ENCODE measurements around the gene INTS1. TPM values are rescaled to one million over a fixed set of nuclear protein-coding genes. Genes with fewer than 3 reads are reported as not detected.
"Not testable (repeated sequence)": the region's sequence is repeated elsewhere in the genome, so short reads cannot be mapped to it uniquely, and the experiment has no call there.

INTS1 gene
- total and polyA plus RNA-seq, 2 experiments from 2014 or later = 30.0 to 57.3 TPM

- no peaks in the 10 kb centered on the region for H3K4me1 ChIP-seq (ENCODE audit: insufficient read depth)
- no peak overlapping the region for H3K4me2 ChIP-seq
- no peaks in the 10 kb centered on the region for H4K20me1 ChIP-seq (ENCODE audit: insufficient read depth, poor library complexity, severe bottlenecking)
- TF ChIP-seq EZH2 (IDR thresholded peaks at IDR 0.05; ENCODE audit: borderline replicate concordance) = no peak
- TF ChIP-seq CTCF (IDR thresholded peaks at IDR 0.05; ENCODE audit: poor library complexity) = no peak
- TF ChIP-seq EZH2phosphoT487 (IDR thresholded peaks at IDR 0.05; ENCODE audit: low read depth, severe bottlenecking, unreplicated experiment) = no peak
- no peaks in the 10 kb centered on the region for H3K9me3 ChIP-seq (ENCODE audit: low read depth)
- DNase-seq (ENCODE audit: low spot score) = no peak
- no peak overlapping the region for H3K27ac ChIP-seq
- no peaks in the 10 kb centered on the region for H3K36me3 ChIP-seq (replicated peaks; ENCODE audit: insufficient read depth, low read depth)
- H3K27me3 ChIP-seq = no peaks in the 10 kb centered on the region
- no peaks in the 10 kb centered on the region for H3K79me2 ChIP-seq
- WGBS (ENCODE audit: low lambda C conversion rate, missing lambda C conversion rate) = 97% methylated on average over 31 of the region's 45 CpGs
- no peaks in the 10 kb centered on the region for H3K9me2 ChIP-seq (replicated peaks; ENCODE audit: insufficient read depth)
- H2AFZ ChIP-seq = no peak overlapping the region
- H3K4me3 ChIP-seq = no peak overlapping the region
Observed at GRCh38 chr7:1444214-1444924, 59.8 kb downstream of the INTS1 start.

- not testable (repeated sequence) for H4K20me1 ChIP-seq (ENCODE audit: insufficient read depth, poor library complexity, severe bottlenecking); H3K4me3 ChIP-seq; H3K27ac ChIP-seq; H3K9me2 ChIP-seq (replicated peaks; ENCODE audit: insufficient read depth); DNase-seq (ENCODE audit: low spot score); H3K4me2 ChIP-seq; H3K27me3 ChIP-seq; H3K36me3 ChIP-seq (replicated peaks; ENCODE audit: insufficient read depth, low read depth); H3K79me2 ChIP-seq; H3K9me3 ChIP-seq (ENCODE audit: low read depth); H3K4me1 ChIP-seq (ENCODE audit: insufficient read depth); H2AFZ ChIP-seq
- 96% methylated on average over 20 of the region's 42 CpGs for WGBS (ENCODE audit: low lambda C conversion rate, missing lambda C conversion rate)
Observed at GRCh38 chr7:1443587-1444200, 60.5 kb downstream of the INTS1 start.

- 84% methylated on average over 12 of the region's 20 CpGs for WGBS (ENCODE audit: low lambda C conversion rate, missing lambda C conversion rate)
- no peak overlapping the region for H3K4me3 ChIP-seq
- H3K36me3 ChIP-seq (replicated peaks; ENCODE audit: insufficient read depth, low read depth) = no peaks in the 10 kb centered on the region
- no peak overlapping the region for H3K4me2 ChIP-seq
- TF ChIP-seq CTCF (IDR thresholded peaks at IDR 0.05; ENCODE audit: poor library complexity) = no peak
- no peaks in the 10 kb centered on the region for H3K79me2 ChIP-seq
- no peaks in the 10 kb centered on the region for H3K9me2 ChIP-seq (replicated peaks; ENCODE audit: insufficient read depth)
- no peak overlapping the region for H2AFZ ChIP-seq
- no peaks in the 10 kb centered on the region for H3K27me3 ChIP-seq
- H3K9me3 ChIP-seq (ENCODE audit: low read depth) = no peaks in the 10 kb centered on the region
- H3K4me1 ChIP-seq (ENCODE audit: insufficient read depth) = no peaks in the 10 kb centered on the region
- H4K20me1 ChIP-seq (ENCODE audit: insufficient read depth, poor library complexity, severe bottlenecking) = no peaks in the 10 kb centered on the region
- no peak for DNase-seq (ENCODE audit: low spot score)
- H3K27ac ChIP-seq = no peak overlapping the region
Observed at GRCh38 chr7:1442355-1443124, 61.6 kb downstream of the INTS1 start.

Data from hepatocyte (in vitro differentiated cells).